Tibial nerve (tissue), 3 donors: ENCODE data around the gene FLNA.

Source experiments
- POLR2A ChIP-seq, 2 donors: fragments of 450-650 bp; IDR thresholded peaks; one replicate each; pipeline ENCODE4 v1.6.1; 2017; ENCODE audit warnings: antibody characterized with exemption in 2 of 2, mild to moderate bottlenecking in 2 of 2, moderate library complexity in 2 of 2
- TF ChIP-seq, protein P1 (sequence below), 5 experiments: fragments of 200-600 bp in 3 of 5; fragments of 450-650 bp in 2 of 5; sonication (generic) in 3 of 5; IDR thresholded peaks; one replicate each; pipeline ENCODE4 v1.5.1; 2016 to 2019; ENCODE audit warnings: antibody characterized with exemption in 5 of 5, mild to moderate bottlenecking in 3 of 5, moderate library complexity in 2 of 5

DNA sequence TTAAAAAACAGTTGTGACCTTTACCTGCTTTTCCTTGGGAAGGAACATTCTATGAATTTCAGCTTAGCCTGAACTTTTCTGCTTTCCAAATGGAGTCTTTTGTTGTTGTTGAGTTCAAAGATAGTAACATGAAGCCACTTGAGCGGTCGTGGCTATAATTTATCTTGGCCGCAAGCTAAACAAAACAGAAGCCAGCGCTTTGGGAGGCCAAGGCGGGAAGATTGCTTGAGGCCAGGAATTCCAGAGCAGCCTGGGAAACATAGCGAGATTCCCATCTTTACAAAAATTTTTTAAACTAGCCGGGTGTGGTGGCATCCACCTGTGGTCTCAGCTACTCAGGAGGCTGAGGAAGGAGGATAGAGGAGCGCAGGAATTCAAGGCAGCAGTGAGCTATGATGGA is 48.9 kb downstream of the FLNA start:
- TF ChIP-seq, protein P1, sequence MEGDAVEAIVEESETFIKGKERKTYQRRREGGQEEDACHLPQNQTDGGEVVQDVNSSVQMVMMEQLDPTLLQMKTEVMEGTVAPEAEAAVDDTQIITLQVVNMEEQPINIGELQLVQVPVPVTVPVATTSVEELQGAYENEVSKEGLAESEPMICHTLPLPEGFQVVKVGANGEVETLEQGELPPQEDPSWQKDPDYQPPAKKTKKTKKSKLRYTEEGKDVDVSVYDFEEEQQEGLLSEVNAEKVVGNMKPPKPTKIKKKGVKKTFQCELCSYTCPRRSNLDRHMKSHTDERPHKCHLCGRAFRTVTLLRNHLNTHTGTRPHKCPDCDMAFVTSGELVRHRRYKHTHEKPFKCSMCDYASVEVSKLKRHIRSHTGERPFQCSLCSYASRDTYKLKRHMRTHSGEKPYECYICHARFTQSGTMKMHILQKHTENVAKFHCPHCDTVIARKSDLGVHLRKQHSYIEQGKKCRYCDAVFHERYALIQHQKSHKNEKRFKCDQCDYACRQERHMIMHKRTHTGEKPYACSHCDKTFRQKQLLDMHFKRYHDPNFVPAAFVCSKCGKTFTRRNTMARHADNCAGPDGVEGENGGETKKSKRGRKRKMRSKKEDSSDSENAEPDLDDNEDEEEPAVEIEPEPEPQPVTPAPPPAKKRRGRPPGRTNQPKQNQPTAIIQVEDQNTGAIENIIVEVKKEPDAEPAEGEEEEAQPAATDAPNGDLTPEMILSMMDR (IDR thresholded peaks at IDR 0.05): no peak
- no peak for TF ChIP-seq POLR2A (IDR thresholded peaks at IDR 0.05)
